Left ventricle myocardium inferior (tissue), 1 donor: ENCODE data around the gene ARFGAP1. TPM values are rescaled to one million over a fixed set of nuclear protein-coding genes. Genes with fewer than 3 reads are reported as not detected.

Experiments used
- DNase-seq: peaks from one replicate; pipeline ENCODE4 v3.0.0-alpha.2; 2020
- H3K27ac ChIP-seq: fragments of 200-600 bp; replicated peaks from 2 replicates; pipeline ENCODE4 v1.8.0; 2021
- H3K27me3 ChIP-seq: fragments of 200-600 bp; 2 replicates; pipeline ENCODE4 v1.8.0; 2021; ENCODE audit warnings: low read depth
- H3K36me3 ChIP-seq: fragments of 200-600 bp; 2 replicates; pipeline ENCODE4 v1.8.0; 2021
- H3K4me1 ChIP-seq: fragments of 200-600 bp; 2 replicates; pipeline ENCODE4 v1.8.0; 2021
- H3K4me3 ChIP-seq: fragments of 200-600 bp; 2 replicates; pipeline ENCODE4 v1.8.0; 2021; ENCODE audit warnings: mild to moderate bottlenecking, moderate library complexity
- H3K9me3 ChIP-seq: fragments of 200-600 bp; replicated peaks from 2 replicates; pipeline ENCODE4 v1.8.0; 2021
- CTCF ChIP-seq: fragments of 200-600 bp; IDR thresholded peaks from 2 replicates; pipeline ENCODE4 v1.8.0; 2021; ENCODE audit warnings: antibody characterized with exemption, mild to moderate bottlenecking, borderline replicate concordance
- intact Hi-C: fragments of 100-400 bp; cut with micrococcal nuclease; formaldehyde crosslinking; loops from one replicate; pipeline ENCODE4 v1.11.0; 2022
- total RNA-seq: library from RNA; stranded (reverse); fragmentation: NEBNext Ultra II Directional; extraction: Animal tissue kit (Norgen Biotek cat#: 25700); gene quantifications from one replicate; pipeline ENCODE4 v1.2.1, GENCODE V29; 2021
- donor health status: DM: no; HTN: yes; CAD: no; lungs with severe emphysema.

ARFGAP1 gene
- total RNA-seq, 1 donor from 2014 or later = 33.4 TPM

- H3K27me3 ChIP-seq = peaks cover 98% of the 10 kb centered on the region
- no peaks in the 10 kb centered on the region for H3K36me3 ChIP-seq
- DNase-seq = no peak
- no peak for TF ChIP-seq CTCF
- H3K27ac ChIP-seq = no peak overlapping the region
- no peak overlapping the region for H3K4me3 ChIP-seq
- H3K4me1 ChIP-seq = no peaks in the 10 kb centered on the region
- intact Hi-C loops = no loop called here
- no peaks in the 10 kb centered on the region for H3K9me3 ChIP-seq
These were observed 9.8 kb upstream of the ARFGAP1 start for GRCh38 chr20:63262836-63263235.

GRCh38 chr20:63264000-63264399 lies 8.6 kb upstream of the ARFGAP1 start:
- no peak for TF ChIP-seq CTCF
- DNase-seq = no peak
- no peaks in the 10 kb centered on the region for H3K9me3 ChIP-seq
- no peaks in the 10 kb centered on the region for H3K36me3 ChIP-seq
- no peak overlapping the region for H3K4me3 ChIP-seq
- peaks cover 96% of the 10 kb centered on the region for H3K27me3 ChIP-seq
- no peaks in the 10 kb centered on the region for H3K4me1 ChIP-seq
- no peak overlapping the region for H3K27ac ChIP-seq
- intact Hi-C loops = no loop called here

- no peak for TF ChIP-seq CTCF
- no peak overlapping the region for H3K27ac ChIP-seq
- no peaks in the 10 kb centered on the region for H3K9me3 ChIP-seq
- H3K27me3 ChIP-seq = peaks cover 91% of the 10 kb centered on the region
- H3K4me1 ChIP-seq = no peaks in the 10 kb centered on the region
- intact Hi-C loops = no loop called here
- no peak for DNase-seq
- H3K36me3 ChIP-seq = no peaks in the 10 kb centered on the region
- H3K4me3 ChIP-seq = no peak overlapping the region
These were observed 8.1 kb upstream of the ARFGAP1 start for GRCh38 chr20:63264519-63264918.

- Histone ChIP-seq H3K27ac (no peak overlapping the region), H3K27me3 (peaks cover 76% of the 10 kb centered on the region), H3K4me3 (no peak overlapping the region), H3K4me1 (no peaks in the 10 kb centered on the region), H3K9me3 (no peaks in the 10 kb centered on the region), H3K36me3 (no peaks in the 10 kb centered on the region)
- intact Hi-C loops = no loop called here
- no peak for TF ChIP-seq CTCF
- no peak for DNase-seq
These were observed 6.6 kb upstream of the ARFGAP1 start for GRCh38 chr20:63265891-63266515.

- TF ChIP-seq CTCF = no peak
- Histone ChIP-seq H3K4me3 (no peak overlapping the region), H3K9me3 (no peaks in the 10 kb centered on the region), H3K27me3 (peaks cover 59% of the 10 kb centered on the region), H3K4me1 (peaks cover 11% of the 10 kb centered on the region), H3K36me3 (no peaks in the 10 kb centered on the region), H3K27ac (no peak overlapping the region)
- intact Hi-C loops = no loop called here
- no peak for DNase-seq
These were observed 4.9 kb upstream of the ARFGAP1 start for GRCh38 chr20:63267691-63268090.
